Measurements from ENCODE around the gene UBE2K.
"Not testable (repeated sequence)": the region's sequence is repeated elsewhere in the genome, so short reads cannot be mapped to it uniquely, and the experiment has no call there.

Gene UBE2K

GRCh38 chr4:39730072-39730471 is 32.1 kb downstream of the UBE2K start:
- no peak for DNase-seq (ENCODE audit: low spot score)

GRCh38 chr4:39731908-39732307 is 34.0 kb downstream of the UBE2K start:
- DNase-seq (ENCODE audit: low spot score): no peak

GRCh38 chr4:39732728-39733127 is 34.8 kb downstream of the UBE2K start:
- DNase-seq (ENCODE audit: low spot score): peak; percentile 64

GRCh38 chr4:39739591-39739990 is 41.7 kb downstream of the UBE2K start:
- DNase-seq (ENCODE audit: low spot score): not testable (repeated sequence)

GRCh38 chr4:39741401-39741800 is 43.5 kb downstream of the UBE2K start:
- DNase-seq (ENCODE audit: low spot score): no peak

GRCh38 chr4:39745920-39746319 is 48.0 kb downstream of the UBE2K start:
- DNase-seq (ENCODE audit: low spot score): no peak

GRCh38 chr4:39750216-39750615 is 52.3 kb downstream of the UBE2K start:
- no peak for DNase-seq (ENCODE audit: low spot score)

- DNase-seq (ENCODE audit: low spot score): no peak
Observed at GRCh38 chr4:39754309-39754708, 56.4 kb downstream of the UBE2K start.

GRCh38 chr4:39756159-39756558 is 58.2 kb downstream of the UBE2K start:
- no peak for DNase-seq (ENCODE audit: low spot score)

GRCh38 chr4:39758176-39758575 is 60.2 kb downstream of the UBE2K start:
- no peak for DNase-seq (ENCODE audit: low spot score)

- DNase-seq (ENCODE audit: low spot score): no peak
Observed at GRCh38 chr4:39759569-39759968, 61.6 kb downstream of the UBE2K start.

GRCh38 chr4:39761005-39761667 is 63.2 kb downstream of the UBE2K start:
- no peak for DNase-seq (ENCODE audit: low spot score)

- DNase-seq (ENCODE audit: low spot score): no peak
Observed at GRCh38 chr4:39763714-39764572, 66.0 kb downstream of the UBE2K start.

GRCh38 chr4:39770005-39770404 is 72.1 kb downstream of the UBE2K start:
- DNase-seq (ENCODE audit: low spot score): no peak

- DNase-seq (ENCODE audit: low spot score): no peak
Observed at GRCh38 chr4:39770471-39770870, 72.5 kb downstream of the UBE2K start.

GRCh38 chr4:39770969-39771724 is 73.2 kb downstream of the UBE2K start:
- no peak for DNase-seq (ENCODE audit: low spot score)

GRCh38 chr4:39781988-39782387 is 84.1 kb downstream of the UBE2K start:
- DNase-seq (ENCODE audit: low spot score): not testable (repeated sequence)

GRCh38 chr4:39785083-39785482 is 87.1 kb downstream of the UBE2K start:
- no peak for DNase-seq (ENCODE audit: low spot score)

GRCh38 chr4:39786838-39787237 is 88.9 kb downstream of the UBE2K start:
- DNase-seq (ENCODE audit: low spot score): no peak

GRCh38 chr4:39792128-39792527 is 94.2 kb downstream of the UBE2K start:
- no peak for DNase-seq (ENCODE audit: low spot score)

- no peak for DNase-seq (ENCODE audit: low spot score)
Observed at GRCh38 chr4:39792529-39792928, 94.6 kb downstream of the UBE2K start.

- not testable (repeated sequence) for DNase-seq (ENCODE audit: low spot score)
Observed at GRCh38 chr4:39792976-39793375, 95.0 kb downstream of the UBE2K start.

GRCh38 chr4:39802005-39802404 is 104.1 kb downstream of the UBE2K start:
- DNase-seq (ENCODE audit: low spot score): no peak

Data from AG20443 (cell line).